Measurements from ENCODE around the gene PRKAR1B.

Gene PRKAR1B

GRCh38 chr7:725223-726005 is 1.7 kb downstream of the PRKAR1B start:
- Histone ChIP-seq H3K9me3 (ENCODE audit: severe bottlenecking) (peaks cover 5% of the 10 kb centered on the region), H3K4me3 (ENCODE audit: severe bottlenecking) (no peak overlapping the region), H3K4me1 (ENCODE audit: insufficient read depth, poor library complexity, severe bottlenecking) (peaks cover 9% of the 10 kb centered on the region), H3K27ac (ENCODE audit: poor library complexity, severe bottlenecking) (peak overlapping the region; percentile 66), H3K27me3 (ENCODE audit: insufficient read depth, poor library complexity, severe bottlenecking) (no peaks in the 10 kb centered on the region), H3K36me3 (ENCODE audit: low read depth) (peaks cover 37% of the 10 kb centered on the region)
- TF ChIP-seq CTCF (IDR thresholded peaks at IDR 0.05; ENCODE audit: poor library complexity, severe bottlenecking), result no peak
- ATAC-seq (ENCODE audit: low read depth) (no peak), DNase-seq (ENCODE audit: low spot score) (no peak)

GRCh38 chr7:724298-724697 is 2.8 kb downstream of the PRKAR1B start:
- peaks cover 9% of the 10 kb centered on the region for H3K4me1 ChIP-seq (ENCODE audit: insufficient read depth, poor library complexity, severe bottlenecking)
- no peak for TF ChIP-seq CTCF (IDR thresholded peaks at IDR 0.05; ENCODE audit: poor library complexity, severe bottlenecking)
- H3K9me3 ChIP-seq (ENCODE audit: severe bottlenecking), result peaks cover 5% of the 10 kb centered on the region
- no peak for ATAC-seq (ENCODE audit: low read depth)
- no peak for DNase-seq (ENCODE audit: low spot score)
- H3K36me3 ChIP-seq (ENCODE audit: low read depth), result peaks cover 28% of the 10 kb centered on the region
- H3K27me3 ChIP-seq (ENCODE audit: insufficient read depth, poor library complexity, severe bottlenecking), result no peaks in the 10 kb centered on the region
- no peak overlapping the region for H3K4me3 ChIP-seq (ENCODE audit: severe bottlenecking)
- H3K27ac ChIP-seq (ENCODE audit: poor library complexity, severe bottlenecking), result no peak overlapping the region

GRCh38 chr7:723541-723940 is 3.5 kb downstream of the PRKAR1B start:
- Histone ChIP-seq H3K9me3 (ENCODE audit: severe bottlenecking) (peaks cover 5% of the 10 kb centered on the region), H3K36me3 (ENCODE audit: low read depth) (peaks cover 25% of the 10 kb centered on the region), H3K27ac (ENCODE audit: poor library complexity, severe bottlenecking) (no peak overlapping the region), H3K4me1 (ENCODE audit: insufficient read depth, poor library complexity, severe bottlenecking) (peaks cover 9% of the 10 kb centered on the region), H3K27me3 (ENCODE audit: insufficient read depth, poor library complexity, severe bottlenecking) (no peaks in the 10 kb centered on the region), H3K4me3 (ENCODE audit: severe bottlenecking) (no peak overlapping the region)
- no peak for ATAC-seq (ENCODE audit: low read depth)
- no peak for TF ChIP-seq CTCF (IDR thresholded peaks at IDR 0.05; ENCODE audit: poor library complexity, severe bottlenecking)
- DNase-seq (ENCODE audit: low spot score), result no peak

GRCh38 chr7:721619-722248 is 5.3 kb downstream of the PRKAR1B start:
- no peak for TF ChIP-seq CTCF (IDR thresholded peaks at IDR 0.05; ENCODE audit: poor library complexity, severe bottlenecking)
- Histone ChIP-seq H3K27ac (ENCODE audit: poor library complexity, severe bottlenecking) (no peak overlapping the region), H3K4me3 (ENCODE audit: severe bottlenecking) (no peak overlapping the region), H3K9me3 (ENCODE audit: severe bottlenecking) (peaks cover 5% of the 10 kb centered on the region), H3K36me3 (ENCODE audit: low read depth) (peaks cover 21% of the 10 kb centered on the region), H3K4me1 (ENCODE audit: insufficient read depth, poor library complexity, severe bottlenecking) (peaks cover 3% of the 10 kb centered on the region), H3K27me3 (ENCODE audit: insufficient read depth, poor library complexity, severe bottlenecking) (no peaks in the 10 kb centered on the region)
- DNase-seq (ENCODE audit: low spot score) (no peak), ATAC-seq (ENCODE audit: low read depth) (no peak)

- Histone ChIP-seq H3K4me1 (ENCODE audit: insufficient read depth, poor library complexity, severe bottlenecking) (no peaks in the 10 kb centered on the region), H3K9me3 (ENCODE audit: severe bottlenecking) (no peaks in the 10 kb centered on the region), H3K36me3 (ENCODE audit: low read depth) (peaks cover 3% of the 10 kb centered on the region; the same call in 1 of the 2 replicates), H3K27me3 (ENCODE audit: insufficient read depth, poor library complexity, severe bottlenecking) (no peaks in the 10 kb centered on the region), H3K27ac (ENCODE audit: poor library complexity, severe bottlenecking) (no peak overlapping the region), H3K4me3 (ENCODE audit: severe bottlenecking) (no peak overlapping the region)
- no peak for TF ChIP-seq CTCF (IDR thresholded peaks at IDR 0.05; ENCODE audit: poor library complexity, severe bottlenecking)
- DNase-seq (ENCODE audit: low spot score) (no peak), ATAC-seq (ENCODE audit: low read depth) (no peak)
These were observed 10.4 kb downstream of the PRKAR1B start for GRCh38 chr7:716636-717035.

Measured in RWPE2 (cell line).